T-helper 1 cell treated with Interleukin-12 subunit alpha and Interleukin-12 subunit beta and Interleukin-4 antibody, amounts not matched to agents 30 μg/mL and 1 μg/mL, for 36 hours (primary cell): ENCODE data around the gene FLVCR2.

ENCODE experiments used
- H3K27ac Mint-ChIP-seq: one replicate; pipeline ENCODE4 v1.8.0; 2021; ENCODE audit warnings: mild to moderate bottlenecking, mixed read lengths
- H3K27me3 Mint-ChIP-seq: one replicate; pipeline ENCODE4 v1.8.0; 2021; ENCODE audit warnings: low read depth, mixed read lengths
- H3K36me3 Mint-ChIP-seq: one replicate; pipeline ENCODE4 v1.8.0; 2021; ENCODE audit warnings: low read depth, mixed read lengths
- H3K4me1 Mint-ChIP-seq: one replicate; pipeline ENCODE4 v1.8.0; 2021; ENCODE audit warnings: low read depth, mixed read lengths
- H3K4me3 Mint-ChIP-seq: one replicate; pipeline ENCODE4 v1.8.0; 2021; ENCODE audit warnings: mild to moderate bottlenecking, moderate library complexity, mixed read lengths
- H3K9me3 Mint-ChIP-seq: one replicate; pipeline ENCODE4 v1.8.0; 2021; ENCODE audit warnings: mixed read lengths

The FLVCR2 gene, protein sequence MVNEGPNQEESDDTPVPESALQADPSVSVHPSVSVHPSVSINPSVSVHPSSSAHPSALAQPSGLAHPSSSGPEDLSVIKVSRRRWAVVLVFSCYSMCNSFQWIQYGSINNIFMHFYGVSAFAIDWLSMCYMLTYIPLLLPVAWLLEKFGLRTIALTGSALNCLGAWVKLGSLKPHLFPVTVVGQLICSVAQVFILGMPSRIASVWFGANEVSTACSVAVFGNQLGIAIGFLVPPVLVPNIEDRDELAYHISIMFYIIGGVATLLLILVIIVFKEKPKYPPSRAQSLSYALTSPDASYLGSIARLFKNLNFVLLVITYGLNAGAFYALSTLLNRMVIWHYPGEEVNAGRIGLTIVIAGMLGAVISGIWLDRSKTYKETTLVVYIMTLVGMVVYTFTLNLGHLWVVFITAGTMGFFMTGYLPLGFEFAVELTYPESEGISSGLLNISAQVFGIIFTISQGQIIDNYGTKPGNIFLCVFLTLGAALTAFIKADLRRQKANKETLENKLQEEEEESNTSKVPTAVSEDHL

DNA sequence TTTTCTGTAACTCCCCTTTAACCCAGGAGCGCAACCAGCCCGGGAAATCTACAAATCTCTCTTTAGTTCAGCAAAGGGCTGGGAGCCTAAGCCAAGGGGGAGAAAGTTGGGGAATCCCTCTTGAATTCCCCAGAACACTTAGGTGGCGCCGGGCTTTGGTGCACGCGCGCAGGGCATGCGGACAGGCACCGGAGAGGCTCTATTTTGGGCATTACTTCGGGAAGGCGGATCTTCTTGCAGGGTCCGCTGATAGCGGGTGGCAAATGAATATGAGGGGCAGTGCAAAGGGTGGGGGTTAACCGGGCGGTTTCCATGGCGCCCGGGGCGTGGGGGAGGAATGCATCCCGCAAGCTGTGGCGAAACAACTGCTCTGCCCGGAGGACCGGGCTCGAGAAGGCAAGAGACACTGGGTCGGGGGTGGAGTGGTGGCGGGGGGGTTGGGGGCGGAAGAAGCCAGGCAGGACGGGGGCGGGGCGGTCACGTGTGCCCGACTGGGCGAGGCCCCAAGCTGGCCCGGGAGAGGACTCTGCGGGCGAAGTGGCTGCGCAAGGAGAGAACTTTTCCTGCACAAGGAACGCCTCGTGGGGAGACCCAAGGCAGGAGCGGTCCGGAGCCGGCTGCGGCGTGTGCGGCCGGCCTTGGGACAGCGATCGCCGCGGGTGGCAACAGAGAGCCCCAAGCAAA lies at the start of gene FLVCR2:
Gene FLVCR2, plus strand, starts transcription at position 519 of the 684 bp plus-strand sequence. CDS start 353 bp downstream, outside the sequence.
- peaks cover 10% of the 10 kb centered on the region for H3K27me3 Mint-ChIP-seq
- peak within 1 kb of the TSS; percentile 87 for H3K4me3 Mint-ChIP-seq
- no peaks in the 10 kb centered on the region for H3K9me3 Mint-ChIP-seq
- peak within 1 kb of the TSS; percentile 69 for H3K27ac Mint-ChIP-seq
- H3K36me3 Mint-ChIP-seq: no peaks in the 10 kb centered on the region
- H3K4me1 Mint-ChIP-seq: peaks cover 20% of the 10 kb centered on the region

DNA sequence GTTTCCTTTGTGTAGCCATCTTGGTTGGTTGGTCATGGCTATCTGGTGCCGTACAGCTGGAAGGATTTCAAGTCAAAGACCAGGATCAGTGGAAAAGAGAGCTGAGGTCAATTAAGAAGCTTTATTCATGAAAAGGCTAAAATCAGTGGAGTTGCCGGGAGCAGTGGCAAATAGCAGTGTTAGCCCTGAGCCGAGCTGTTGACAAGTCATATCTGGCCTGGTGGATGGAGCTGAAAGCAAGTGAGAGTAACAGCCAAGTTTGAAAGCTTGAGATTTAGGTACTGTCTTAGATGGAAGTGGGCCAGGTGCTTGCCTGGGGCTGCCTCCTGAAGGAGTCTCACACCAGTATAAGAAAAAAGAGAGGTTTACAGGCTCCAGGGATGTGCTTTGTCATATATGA lies 47.2 kb upstream of the FLVCR2 start:
- peaks cover 71% of the 10 kb centered on the region for H3K4me1 Mint-ChIP-seq
- H3K9me3 Mint-ChIP-seq: no peaks in the 10 kb centered on the region
- H3K27me3 Mint-ChIP-seq: no peaks in the 10 kb centered on the region
- peaks cover 69% of the 10 kb centered on the region for H3K36me3 Mint-ChIP-seq
- H3K4me3 Mint-ChIP-seq: peak overlapping the region; percentile 21
- H3K27ac Mint-ChIP-seq: peak overlapping the region; percentile 10

DNA sequence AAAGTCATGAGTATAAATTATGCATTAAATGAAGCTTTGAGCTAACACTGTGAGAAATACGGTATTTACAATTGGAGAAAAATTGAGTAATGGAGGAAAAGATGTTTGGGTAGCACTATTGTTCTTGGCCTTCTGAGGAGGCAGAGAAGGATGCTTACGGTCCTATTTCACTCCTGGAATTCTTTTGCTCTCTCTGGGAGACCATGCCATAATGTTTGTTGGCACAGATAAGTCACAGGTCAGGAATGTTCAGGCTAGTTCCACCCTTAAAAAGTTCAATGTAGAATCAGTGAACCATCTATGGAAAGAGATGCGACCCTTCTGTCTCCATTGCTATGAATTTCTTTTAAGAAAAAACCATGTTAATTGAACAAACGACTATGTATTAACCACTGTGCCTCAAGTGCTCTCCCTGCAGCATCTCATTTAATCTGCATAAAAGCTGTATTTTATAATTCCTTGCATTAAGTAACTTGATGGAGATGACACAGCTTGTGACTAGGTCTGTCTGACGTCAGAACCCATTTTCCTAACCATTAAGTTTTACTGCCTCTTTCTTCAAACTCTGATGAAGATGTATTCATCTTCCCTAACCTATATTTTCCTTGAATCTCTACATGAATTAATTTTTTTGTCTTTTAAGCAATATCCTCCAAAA lies 46.6 kb upstream of the FLVCR2 start:
- Mint-ChIP-seq H3K4me1 (peaks cover 66% of the 10 kb centered on the region), H3K27me3 (no peaks in the 10 kb centered on the region), H3K36me3 (peaks cover 64% of the 10 kb centered on the region), H3K4me3 (peak overlapping the region; percentile 21), H3K9me3 (no peaks in the 10 kb centered on the region), H3K27ac (peak overlapping the region; percentile 10)

DNA sequence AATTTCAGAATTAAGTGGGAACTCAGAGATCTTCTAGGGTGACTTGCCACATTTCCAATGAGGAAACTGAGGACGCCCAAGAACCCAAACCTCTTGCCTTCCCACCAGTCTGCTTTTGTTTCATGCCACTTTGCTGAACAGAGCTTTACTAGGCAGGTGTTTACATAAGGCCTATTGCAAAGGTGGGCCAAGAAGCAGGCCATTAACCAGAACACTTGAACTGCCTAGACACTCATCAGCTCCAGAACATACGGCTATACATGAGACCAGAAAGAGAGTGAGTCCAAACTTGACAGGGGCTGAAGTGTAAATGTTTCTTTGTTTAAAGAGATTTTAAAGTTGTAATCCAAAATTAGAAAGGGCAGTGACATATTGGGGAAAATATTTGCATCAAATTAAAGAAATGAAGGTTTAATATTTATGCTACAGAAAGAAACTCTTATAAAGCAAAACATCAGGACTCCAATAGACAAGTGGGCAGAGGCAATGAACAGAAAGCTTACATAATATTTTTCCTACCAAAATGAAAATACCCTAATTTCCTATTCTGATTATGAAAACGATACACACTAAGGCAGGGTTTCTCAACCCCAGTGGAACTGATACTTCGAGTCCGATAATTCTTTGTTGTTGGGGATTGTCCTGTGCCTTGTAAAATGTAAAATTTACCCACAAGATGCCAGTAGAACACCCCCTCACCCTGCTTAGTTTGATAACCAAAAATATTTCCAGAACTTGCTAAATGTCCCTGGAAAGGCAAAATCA lies 44.4 kb upstream of the FLVCR2 start:
- Mint-ChIP-seq H3K27me3 (no peaks in the 10 kb centered on the region), H3K4me3 (no peak overlapping the region), H3K4me1 (peaks cover 61% of the 10 kb centered on the region), H3K27ac (peak overlapping the region; percentile 27), H3K36me3 (peaks cover 59% of the 10 kb centered on the region), H3K9me3 (no peaks in the 10 kb centered on the region)

DNA sequence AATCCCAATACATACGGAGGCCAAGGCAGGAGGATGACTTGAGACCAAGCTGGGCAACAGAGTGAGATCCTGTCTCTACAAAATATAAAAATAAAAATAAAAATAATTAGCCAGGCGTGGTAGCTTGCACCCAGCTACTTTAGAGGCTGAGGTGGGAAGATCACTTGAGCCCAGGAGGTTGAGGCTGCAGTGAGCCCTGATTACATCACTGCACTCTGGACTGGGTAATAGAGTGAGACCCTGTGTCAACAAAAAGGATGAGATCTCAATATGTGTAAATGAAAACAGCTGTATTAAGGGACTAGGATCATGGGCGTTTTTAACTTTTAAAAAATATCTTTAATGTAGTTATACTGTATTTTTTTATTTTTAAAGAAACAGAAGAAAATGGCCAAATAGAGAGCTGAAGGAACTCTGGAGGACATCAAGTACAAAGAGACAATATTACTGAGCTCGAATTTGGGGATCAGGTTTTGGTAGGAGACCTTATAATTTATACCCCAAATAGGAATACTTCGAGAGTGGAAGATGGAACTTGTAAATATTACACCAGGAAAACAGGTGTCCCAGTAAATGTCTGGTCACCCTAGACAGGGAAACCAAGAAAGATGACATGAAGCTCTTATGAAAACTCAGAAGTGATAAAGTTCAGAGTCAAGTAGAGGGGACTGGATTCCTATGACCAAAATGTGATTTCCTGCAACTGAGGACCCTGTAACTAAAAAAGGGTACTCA lies 43.1 kb upstream of the FLVCR2 start:
- H3K9me3 Mint-ChIP-seq: no peaks in the 10 kb centered on the region
- H3K36me3 Mint-ChIP-seq: peaks cover 55% of the 10 kb centered on the region
- peaks cover 65% of the 10 kb centered on the region for H3K4me1 Mint-ChIP-seq
- H3K4me3 Mint-ChIP-seq: no peak overlapping the region
- peak overlapping the region; percentile 63 for H3K27ac Mint-ChIP-seq
- no peaks in the 10 kb centered on the region for H3K27me3 Mint-ChIP-seq

DNA sequence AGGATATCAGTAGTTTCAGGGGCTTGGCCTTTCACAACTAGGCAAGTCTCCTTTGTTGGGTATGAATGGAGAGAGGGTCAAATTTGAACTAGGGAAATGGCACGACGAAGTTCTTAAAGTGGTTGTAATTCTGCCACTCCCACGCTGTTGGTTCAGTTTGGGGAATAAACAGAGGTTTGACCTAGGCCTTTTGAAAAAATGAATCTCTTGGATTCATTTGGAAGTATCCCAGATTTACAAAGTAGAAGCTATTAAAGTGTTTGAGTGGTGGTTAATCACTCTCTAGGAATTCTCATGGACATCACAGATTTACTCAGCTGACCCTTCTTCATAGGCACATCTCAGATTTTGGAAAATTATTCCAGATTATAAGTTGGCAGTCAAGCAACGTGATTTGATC lies 41.3 kb upstream of the FLVCR2 start:
- Mint-ChIP-seq H3K4me1 (peaks cover 66% of the 10 kb centered on the region), H3K9me3 (no peaks in the 10 kb centered on the region), H3K36me3 (peaks cover 50% of the 10 kb centered on the region), H3K27me3 (no peaks in the 10 kb centered on the region), H3K4me3 (no peak overlapping the region), H3K27ac (no peak overlapping the region)

DNA sequence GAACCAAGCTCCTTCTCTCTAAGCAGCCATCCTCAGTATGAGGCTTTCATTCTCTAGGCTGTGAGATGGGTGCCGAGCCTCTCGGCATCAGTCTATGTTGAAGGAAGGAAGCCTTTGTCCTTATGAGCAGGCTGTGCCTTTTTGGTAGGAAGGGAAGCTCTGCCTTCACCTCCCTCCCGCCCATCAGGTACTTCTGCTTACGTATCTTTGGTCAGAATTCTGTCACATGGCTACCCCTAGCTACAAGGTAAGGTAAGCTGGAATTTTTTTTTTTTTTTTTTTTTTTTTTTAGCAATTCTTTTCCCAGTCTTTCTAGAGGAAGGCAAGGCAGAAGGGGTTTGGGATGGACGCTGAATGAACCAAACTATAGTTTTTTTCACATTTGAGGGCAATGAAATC lies 39.3 kb upstream of the FLVCR2 start:
- Mint-ChIP-seq H3K27me3 (no peaks in the 10 kb centered on the region), H3K9me3 (no peaks in the 10 kb centered on the region), H3K27ac (peak overlapping the region; percentile 98), H3K4me3 (no peak overlapping the region), H3K36me3 (peaks cover 36% of the 10 kb centered on the region), H3K4me1 (peaks cover 67% of the 10 kb centered on the region)

DNA sequence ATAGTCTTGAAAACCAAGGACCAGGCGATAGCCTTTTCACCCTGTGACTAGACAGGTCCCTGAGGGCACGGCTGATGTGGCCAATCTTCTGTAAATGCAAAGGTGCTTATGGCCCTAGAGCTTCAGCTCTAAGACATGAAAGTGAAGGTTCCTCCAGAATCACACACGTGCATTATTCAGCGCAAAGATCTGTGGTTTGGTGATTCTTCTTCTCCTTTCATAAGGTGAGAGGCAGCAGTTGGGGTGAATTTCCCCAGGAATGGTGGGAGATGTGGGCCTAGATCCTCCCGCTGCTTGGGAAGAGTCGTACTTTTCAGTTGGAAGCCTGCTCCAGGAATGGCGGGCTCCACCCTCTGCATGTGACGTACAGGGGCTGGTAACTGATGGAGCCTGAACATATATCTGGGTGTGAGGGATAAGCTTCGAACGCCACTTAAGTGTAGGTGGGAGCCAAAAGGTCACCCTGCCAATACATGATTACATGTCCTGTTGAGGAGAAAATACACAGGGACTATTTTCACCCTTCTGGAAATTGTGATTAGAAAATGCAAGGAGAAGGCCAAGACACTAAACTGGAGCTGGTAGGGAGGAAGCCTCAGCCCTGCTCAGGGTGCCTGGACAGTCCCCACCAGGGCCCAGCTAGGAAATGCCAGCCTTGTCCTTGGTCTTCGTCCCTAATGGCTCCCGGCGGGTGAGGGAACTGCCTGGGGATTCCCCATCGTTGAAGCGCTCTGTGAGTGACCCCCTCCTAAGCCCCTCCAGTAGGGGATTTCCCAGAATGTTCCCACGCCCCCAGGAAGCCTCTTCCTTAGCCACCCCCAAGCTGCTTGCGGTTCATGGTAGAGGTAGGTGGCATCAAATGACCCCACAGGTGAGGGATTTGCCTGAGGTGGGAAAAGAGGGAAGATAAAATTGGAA lies 38.6 kb upstream of the FLVCR2 start:
- peak overlapping the region; percentile 38 for H3K4me3 Mint-ChIP-seq
- H3K36me3 Mint-ChIP-seq: peaks cover 35% of the 10 kb centered on the region
- peaks cover 67% of the 10 kb centered on the region for H3K4me1 Mint-ChIP-seq
- peak overlapping the region; percentile 98 for H3K27ac Mint-ChIP-seq
- no peaks in the 10 kb centered on the region for H3K9me3 Mint-ChIP-seq
- H3K27me3 Mint-ChIP-seq: no peaks in the 10 kb centered on the region

DNA sequence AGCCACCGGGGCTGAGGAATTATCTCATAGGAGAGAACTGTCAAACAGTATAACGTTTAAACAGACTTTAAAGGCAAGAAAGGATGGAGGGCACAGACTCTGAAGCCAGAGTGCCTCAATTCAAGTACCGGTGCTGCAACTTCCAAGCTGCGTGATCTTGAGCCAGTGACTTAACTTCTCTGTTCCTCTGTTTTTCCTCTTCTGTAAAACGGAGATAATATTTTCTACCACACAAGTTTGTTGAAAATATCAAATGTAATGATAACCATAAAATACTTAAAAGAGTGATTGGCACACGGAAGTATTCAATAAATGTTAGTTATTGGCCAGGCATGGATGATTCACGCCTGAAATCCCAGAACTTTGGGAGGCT lies 38.0 kb upstream of the FLVCR2 start:
- H3K27ac Mint-ChIP-seq: peak overlapping the region; percentile 98
- H3K4me1 Mint-ChIP-seq: peaks cover 65% of the 10 kb centered on the region
- no peaks in the 10 kb centered on the region for H3K9me3 Mint-ChIP-seq
- H3K27me3 Mint-ChIP-seq: no peaks in the 10 kb centered on the region
- peak overlapping the region; percentile 25 for H3K4me3 Mint-ChIP-seq
- H3K36me3 Mint-ChIP-seq: peaks cover 31% of the 10 kb centered on the region

DNA sequence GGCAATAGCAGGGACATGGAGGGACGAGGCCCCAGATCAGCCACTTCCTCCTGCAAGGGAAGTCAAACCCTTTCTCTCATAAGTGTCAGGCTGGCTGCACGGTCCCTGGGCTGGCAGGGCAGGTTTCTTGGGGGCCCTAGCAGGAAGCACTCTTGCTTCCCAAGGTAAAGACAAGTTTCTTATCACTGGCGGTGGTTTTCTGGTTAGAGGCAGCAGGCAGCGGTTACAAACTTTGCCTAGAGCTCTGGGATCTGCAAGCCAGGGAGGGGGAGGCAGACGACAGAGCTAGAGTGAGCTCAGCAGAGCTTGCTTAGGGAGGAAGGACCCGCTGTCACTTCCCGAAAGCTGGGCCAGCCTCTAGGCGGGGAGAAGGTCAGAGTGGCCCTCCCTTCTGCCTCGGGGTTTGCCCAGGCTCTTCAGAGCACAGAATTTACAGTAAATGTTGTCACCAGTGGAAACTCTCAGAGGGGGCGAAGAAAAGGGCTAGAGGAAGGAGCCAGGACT lies 35.8 kb upstream of the FLVCR2 start:
- H3K27me3 Mint-ChIP-seq: no peaks in the 10 kb centered on the region

DNA sequence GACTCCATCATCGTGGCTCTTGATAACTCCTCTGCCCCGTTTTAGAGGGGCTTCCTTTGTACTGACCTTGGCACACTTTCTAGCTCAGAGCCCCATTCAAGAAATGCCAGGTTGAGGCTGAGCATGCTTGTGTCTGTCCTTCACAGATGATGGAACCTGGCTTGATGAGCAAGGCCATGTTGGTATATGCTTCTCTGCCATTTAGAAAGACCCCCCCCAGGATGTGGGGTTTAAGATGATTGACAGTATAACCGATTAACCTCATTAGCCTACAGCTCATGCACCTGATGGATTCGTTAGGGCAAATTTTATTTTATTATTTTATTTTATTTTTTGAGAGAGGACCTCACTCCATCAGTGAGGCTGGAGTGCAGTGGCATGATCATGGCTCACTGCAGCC lies 35.2 kb upstream of the FLVCR2 start:
- Mint-ChIP-seq H3K27me3 (no peaks in the 10 kb centered on the region), H3K9me3 (no peaks in the 10 kb centered on the region), H3K4me3 (peak overlapping the region; percentile 71), H3K27ac (peak overlapping the region; percentile 98), H3K36me3 (peaks cover 42% of the 10 kb centered on the region), H3K4me1 (peaks cover 65% of the 10 kb centered on the region)

More for the DNA sequence above, 35.8 kb upstream of the FLVCR2 start:
- Mint-ChIP-seq H3K4me1 (peaks cover 63% of the 10 kb centered on the region), H3K27ac (peak overlapping the region; percentile 98), H3K36me3 (peaks cover 37% of the 10 kb centered on the region), H3K4me3 (peak overlapping the region; percentile 71), H3K9me3 (no peaks in the 10 kb centered on the region)

DNA sequence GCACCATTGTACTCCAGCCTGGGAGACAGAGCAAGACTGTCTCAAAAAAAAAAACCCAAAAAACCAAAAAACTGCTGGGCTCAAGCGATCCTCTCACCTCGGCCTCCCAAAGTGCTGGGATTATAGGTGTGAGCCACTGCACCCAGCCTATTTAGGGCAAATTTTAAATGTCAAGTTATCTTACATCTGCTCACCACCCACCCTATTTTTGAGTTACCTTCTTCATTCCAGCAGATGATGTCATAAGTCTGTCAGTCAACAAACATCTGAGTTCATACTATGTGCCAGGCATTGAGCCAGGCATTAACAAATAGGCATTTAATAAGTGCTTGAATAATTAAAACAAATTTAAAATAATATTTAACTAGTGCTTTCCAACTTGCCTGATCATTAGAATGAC lies 34.6 kb upstream of the FLVCR2 start:
- H3K9me3 Mint-ChIP-seq: no peaks in the 10 kb centered on the region
- peak overlapping the region; percentile 63 for H3K4me3 Mint-ChIP-seq
- H3K36me3 Mint-ChIP-seq: peaks cover 43% of the 10 kb centered on the region
- no peaks in the 10 kb centered on the region for H3K27me3 Mint-ChIP-seq
- H3K27ac Mint-ChIP-seq: peak overlapping the region; percentile 98
- H3K4me1 Mint-ChIP-seq: peaks cover 64% of the 10 kb centered on the region
